GM19455 (cell line): ENCODE results near the gene LPP.
"Not testable (repeated sequence)": the region's sequence is repeated elsewhere in the genome, so short reads cannot be mapped to it uniquely, and the experiment has no call there.

Source experiments
- ATAC-seq: cut with Tn5 transposase; IDR thresholded peaks from one replicate; pipeline ENCODE4 v1.9.1; 2021; ENCODE audit not compliant: unreplicated experiment

Gene LPP

GRCh38 chr3:188607805-188608315, 453.9 kb downstream of the LPP start:
- no peak for ATAC-seq

GRCh38 chr3:188608401-188608800, 454.4 kb downstream of the LPP start:
- no peak for ATAC-seq

- not testable (repeated sequence) for ATAC-seq
These were observed 459.8 kb downstream of the LPP start for GRCh38 chr3:188613721-188614120.

GRCh38 chr3:188617270-188617669, 463.3 kb downstream of the LPP start:
- ATAC-seq = no peak

GRCh38 chr3:188617988-188618701, 464.2 kb downstream of the LPP start:
- no peak for ATAC-seq

GRCh38 chr3:188620752-188621151, 466.8 kb downstream of the LPP start:
- no peak for ATAC-seq

- ATAC-seq = no peak
These were observed 470.4 kb downstream of the LPP start for GRCh38 chr3:188624384-188624783.

- ATAC-seq = no peak
These were observed 470.9 kb downstream of the LPP start for GRCh38 chr3:188624828-188625227.

GRCh38 chr3:188627652-188628051, 473.7 kb downstream of the LPP start:
- ATAC-seq = no peak

GRCh38 chr3:188631291-188632010, 477.5 kb downstream of the LPP start:
- ATAC-seq = no peak

GRCh38 chr3:188633206-188633605, 479.2 kb downstream of the LPP start:
- no peak for ATAC-seq

- ATAC-seq = no peak
These were observed 480.3 kb downstream of the LPP start for GRCh38 chr3:188634285-188634684.

GRCh38 chr3:188635258-188636042, 481.5 kb downstream of the LPP start:
- ATAC-seq = no peak

- not testable (repeated sequence) for ATAC-seq
These were observed 482.3 kb downstream of the LPP start for GRCh38 chr3:188636292-188636691.

- ATAC-seq = no peak
These were observed 487.1 kb downstream of the LPP start for GRCh38 chr3:188641076-188641475.

GRCh38 chr3:188643736-188644135, 489.8 kb downstream of the LPP start:
- ATAC-seq = no peak

GRCh38 chr3:188646592-188646991, 492.6 kb downstream of the LPP start:
- ATAC-seq = no peak

- ATAC-seq = no peak
These were observed 493.3 kb downstream of the LPP start for GRCh38 chr3:188647237-188647636.

- ATAC-seq = no peak
These were observed 495.6 kb downstream of the LPP start for GRCh38 chr3:188649521-188649920.

- ATAC-seq = no peak
These were observed 502.4 kb downstream of the LPP start for GRCh38 chr3:188656196-188656982.

GRCh38 chr3:188658606-188659005, 504.6 kb downstream of the LPP start:
- no peak for ATAC-seq
